Measurements from ENCODE around the gene VASP. TPM values are rescaled to one million over a fixed set of nuclear protein-coding genes. Genes with fewer than 3 reads are reported as not detected.

The VASP gene
- total and polyA plus RNA-seq, 9 of the 15 experiments (the other 6 are each of a cell fraction or from before 2014, with no cell fraction given): 16.7 to 261 (median 112) TPM

- TF ChIP-seq CTCFL (IDR thresholded peaks at IDR 0.05; ENCODE audit: borderline replicate concordance, insufficient read depth, low read depth, low read length, poor library complexity, severe bottlenecking) (peak; percentile 90), SUPT5H (IDR thresholded peaks at IDR 0.05) (peak; percentile 82), ARID2 (IDR thresholded peaks at IDR 0.05) (no peak), SMARCA4 (IDR thresholded peaks at IDR 0.05) (no peak; the same call in none of the 2 replicates), ZNF707 (CRISPR knock-in tag; conservative IDR thresholded peaks at IDR 0.05) (no peak), ZNF639 (CRISPR knock-in tag; conservative IDR thresholded peaks at IDR 0.05 in 1 of 2, IDR thresholded peaks at IDR 0.05 in 1 of 2) (no peak; a peak in 2 of 4 replicates), HMGN3 (IDR thresholded peaks at IDR 0.05; ENCODE audit: borderline replicate concordance, extremely low read depth, insufficient read length, low read depth, low read length) (peak; percentile 93), CTCF (IDR thresholded peaks at IDR 0.05 in 2 of 3, conservative IDR thresholded peaks at IDR 0.05 in 1 of 3; ENCODE audit: insufficient read depth in 2 of 3, low read depth in 1 of 3, low read length in 3 of 3) (peak; percentile 70 to 79 (median 74)), BHLHE40 (IDR thresholded peaks at IDR 0.05; ENCODE audit: low read length) (no peak), TSC22D4 (tag; IDR thresholded peaks at IDR 0.05) (no peak), POLR3A (IDR thresholded peaks at IDR 0.05; ENCODE audit: borderline replicate concordance, extremely low read depth, insufficient read depth, insufficient read length) (no peak), TRIM28 (IDR thresholded peaks at IDR 0.05) (0 out of 2 replicates have a peak, but pooled peaks have one; percentile 37), EGR1 (conservative IDR thresholded peaks at IDR 0.05) (peak; percentile 97), ARID1B (IDR thresholded peaks at IDR 0.05) (peak; percentile 63; the same call in 1 of the 2 replicates), STAG1 (CRISPR knock-in tag; IDR thresholded peaks at IDR 0.05; ENCODE audit: borderline replicate concordance) (no peak), ZNF717 (CRISPR knock-in tag; IDR thresholded peaks at IDR 0.05) (no peak), ZSCAN29 (IDR thresholded peaks at IDR 0.05) (no peak), HNRNPK (IDR thresholded peaks at IDR 0.05; ENCODE audit: low read depth, low read length, poor library complexity, severe bottlenecking) (no peak), KDM4B (IDR thresholded peaks at IDR 0.05; ENCODE audit: borderline replicate concordance in 2 of 2, low read depth in 1 of 2) (peak in 1 of 2 experiments; percentile 60; a peak in 1 of 4 replicates)
Observed at GRCh38 chr19:45506246-45506988, 862 bp upstream of the VASP start (continued).

Data from K562 (cell line).